Type B pancreatic cell (in vitro differentiated cells): ENCODE measurements around the gene TBC1D14. TPM values are rescaled to one million over a fixed set of nuclear protein-coding genes. Genes with fewer than 3 reads are reported as not detected.

ENCODE experiments used
- DNase-seq: peaks from one replicate; pipeline ENCODE4 v3.0.0; 2021; ENCODE audit warnings: mixed read lengths; ENCODE audit not compliant: unreplicated experiment; ENCODE audit errors: extremely low spot score
- H3K27ac Mint-ChIP-seq: 2 replicates; pipeline ENCODE4 v1.8.0; 2021; ENCODE audit warnings: mild to moderate bottlenecking, mixed read lengths
- H3K27me3 Mint-ChIP-seq: 2 replicates; pipeline ENCODE4 v1.8.0; 2021; ENCODE audit warnings: mixed read lengths
- H3K36me3 Mint-ChIP-seq: 2 replicates; pipeline ENCODE4 v1.8.0; 2021; ENCODE audit warnings: mixed read lengths
- H3K4me1 Mint-ChIP-seq: one replicate; pipeline ENCODE4 v1.8.0; 2021; ENCODE audit warnings: mixed read lengths; ENCODE audit not compliant: unreplicated experiment
- H3K4me3 Mint-ChIP-seq: 2 replicates; pipeline ENCODE4 v1.8.0; 2021; ENCODE audit warnings: mild to moderate bottlenecking, mixed read lengths
- H3K9me3 Mint-ChIP-seq: 2 replicates; pipeline ENCODE4 v1.8.0; 2021; ENCODE audit warnings: mixed read lengths
- CTCF ChIP-seq: fragments of 200-600 bp; sonication (generic); conservative IDR thresholded peaks from 2 replicates; pipeline ENCODE4 v1.5.0; 2021; ENCODE audit warnings: antibody characterized with exemption, mild to moderate bottlenecking
- total RNA-seq: library from RNA; stranded (reverse); gene quantifications from 2 replicates; pipeline ENCODE4 v1.2.1, GENCODE V29; 2021; ENCODE audit warnings: low replicate concordance

Gene TBC1D14
- total RNA-seq, 1 donor from 2014 or later = 55.9 TPM

DNA sequence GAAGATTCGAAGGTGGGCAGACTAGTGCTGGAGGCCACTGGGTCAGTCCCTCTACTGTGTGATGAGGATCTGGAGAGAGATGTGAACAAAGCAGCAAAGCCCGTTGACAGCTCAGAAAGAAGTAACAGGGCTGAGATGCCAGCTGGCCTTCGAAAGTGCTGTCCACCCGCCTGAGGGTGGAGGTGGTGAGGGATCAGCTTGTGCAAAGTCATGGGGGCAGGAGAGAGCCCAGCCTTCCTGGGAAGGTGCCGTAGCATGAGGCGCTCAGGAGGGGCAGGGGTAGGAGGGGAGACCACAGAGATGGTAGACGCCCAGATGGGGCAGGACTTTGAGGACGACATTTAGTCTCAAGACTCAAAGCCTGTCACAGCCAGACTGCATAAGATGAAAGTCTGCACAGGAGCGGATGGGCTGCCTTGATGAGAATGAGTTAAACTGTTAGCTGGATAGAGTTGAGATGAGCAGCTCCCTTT is 19.7 kb downstream of the TBC1D14 start:
- TF ChIP-seq CTCF = no peak
- H3K36me3 Mint-ChIP-seq = peaks cover 30% of the 10 kb centered on the region
- peaks cover 55% of the 10 kb centered on the region for H3K4me1 Mint-ChIP-seq
- no peaks in the 10 kb centered on the region for H3K27me3 Mint-ChIP-seq
- DNase-seq = no peak
- peaks cover 8% of the 10 kb centered on the region for H3K9me3 Mint-ChIP-seq
- H3K4me3 Mint-ChIP-seq = peak overlapping the region; percentile 40
- H3K27ac Mint-ChIP-seq = peak overlapping the region; percentile 75

- Mint-ChIP-seq H3K27me3 (no peaks in the 10 kb centered on the region), H3K4me1 (peaks cover 55% of the 10 kb centered on the region), H3K9me3 (peaks cover 8% of the 10 kb centered on the region), H3K36me3 (peaks cover 26% of the 10 kb centered on the region), H3K4me3 (peak overlapping the region; percentile 40), H3K27ac (peak overlapping the region; percentile 75)
- DNase-seq = no peak
- no peak for TF ChIP-seq CTCF
These were observed 20.3 kb downstream of the TBC1D14 start for GRCh38 chr4:6929812-6930464.

GRCh38 chr4:6932475-6932874 is 22.8 kb downstream of the TBC1D14 start:
- TF ChIP-seq CTCF = no peak
- Mint-ChIP-seq H3K9me3 (peaks cover 8% of the 10 kb centered on the region), H3K27me3 (no peaks in the 10 kb centered on the region), H3K4me1 (peaks cover 45% of the 10 kb centered on the region), H3K4me3 (no peak overlapping the region), H3K27ac (no peak overlapping the region), H3K36me3 (peaks cover 21% of the 10 kb centered on the region)
- DNase-seq = no peak

DNA sequence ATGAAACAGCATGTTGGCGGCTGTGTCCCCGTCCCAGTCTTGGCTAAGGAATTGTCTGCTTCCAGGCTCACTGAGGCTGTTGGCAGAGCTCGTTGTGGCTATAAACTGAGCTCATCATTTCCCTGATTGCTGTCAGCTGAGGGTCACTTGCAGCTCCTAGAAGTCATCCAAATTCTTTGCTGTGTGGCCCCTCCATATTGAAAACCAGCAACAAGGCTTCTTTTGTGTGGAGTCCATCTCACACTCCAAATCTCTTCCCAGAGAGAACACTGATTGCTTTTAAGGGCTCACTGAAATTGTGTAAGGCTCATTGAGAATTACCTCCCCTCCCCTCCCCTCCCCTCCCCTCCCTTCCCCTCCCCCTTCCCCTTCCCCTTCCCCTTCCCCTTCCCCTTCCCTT is 23.3 kb downstream of the TBC1D14 start:
- no peak overlapping the region for H3K4me3 Mint-ChIP-seq
- peaks cover 8% of the 10 kb centered on the region for H3K9me3 Mint-ChIP-seq
- no peak for TF ChIP-seq CTCF
- H3K27ac Mint-ChIP-seq = no peak overlapping the region
- no peaks in the 10 kb centered on the region for H3K27me3 Mint-ChIP-seq
- peaks cover 21% of the 10 kb centered on the region for H3K36me3 Mint-ChIP-seq
- peaks cover 41% of the 10 kb centered on the region for H3K4me1 Mint-ChIP-seq
- DNase-seq = no peak

- H3K9me3 Mint-ChIP-seq = peaks cover 8% of the 10 kb centered on the region
- H3K27ac Mint-ChIP-seq = peak overlapping the region; percentile 29
- H3K4me1 Mint-ChIP-seq = peaks cover 35% of the 10 kb centered on the region
- H3K4me3 Mint-ChIP-seq = no peak overlapping the region
- no peak for DNase-seq
- TF ChIP-seq CTCF = no peak
- no peaks in the 10 kb centered on the region for H3K27me3 Mint-ChIP-seq
- H3K36me3 Mint-ChIP-seq = peaks cover 21% of the 10 kb centered on the region
These were observed 24.2 kb downstream of the TBC1D14 start for GRCh38 chr4:6933691-6934430.
